CD14-positive monocyte (primary cell): ENCODE results near the gene STK32A. TPM values are rescaled to one million over a fixed set of nuclear protein-coding genes. Genes with fewer than 3 reads are reported as not detected.

Source experiments
- DNase-seq, 3 donors: peaks; one replicate each; pipeline ENCODE4 v3.0.0-alpha.2; 2011 to 2022
- H2AFZ ChIP-seq: 2 replicates; pipeline ENCODE4 v1.6.0; 2012; ENCODE audit warnings: mild to moderate bottlenecking, low read depth, low read length, inconsistent platforms; ENCODE audit not compliant: insufficient read depth, poor library complexity, severe bottlenecking
- H3K27ac ChIP-seq, 2 donors: 1 replicate in 1 of 2; 2 replicates in 1 of 2; pipeline ENCODE4 v1.5.1; 2012 to 2013; ENCODE audit warnings: low read length in 2 of 2, control low read depth in 1 of 2, inconsistent platforms in 1 of 2, low read depth in 1 of 2, mild to moderate bottlenecking in 1 of 2
- H3K27me3 ChIP-seq, 2 donors: one replicate each; pipeline versions ENCODE4 v1.6.0 to v1.6.1; 2011 to 2013; ENCODE audit warnings: low read length in 2 of 2; ENCODE audit not compliant: control insufficient read depth in 2 of 2, insufficient read depth in 2 of 2
- H3K36me3 ChIP-seq, 2 donors: replicated peaks in 1 of 2; 1 replicate in 1 of 2; 2 replicates in 1 of 2; pipeline versions ENCODE4 v1.5.1 to v1.6.1; 2012 to 2013; ENCODE audit warnings: low read length in 2 of 2, control low read depth in 1 of 2, inconsistent platforms in 1 of 2, mild to moderate bottlenecking in 1 of 2; ENCODE audit not compliant: insufficient read depth in 2 of 2, control insufficient read depth in 1 of 2
- H3K4me1 ChIP-seq, 2 donors: 1 replicate in 1 of 2; 2 replicates in 1 of 2; pipeline versions ENCODE4 v1.5.1 to v1.6.1; 2012 to 2013; ENCODE audit warnings: low read length in 2 of 2, control low read depth in 1 of 2, inconsistent platforms in 1 of 2, mild to moderate bottlenecking in 1 of 2, moderate library complexity in 1 of 2; ENCODE audit not compliant: insufficient read depth in 2 of 2, control insufficient read depth in 1 of 2
- H3K4me2 ChIP-seq: replicated peaks from 2 replicates; pipeline ENCODE3; 2012; ENCODE audit warnings: low read length, moderate library complexity, mild to moderate bottlenecking; ENCODE audit not compliant: poor library complexity, severe bottlenecking; ENCODE audit errors: extremely low read depth
- H3K4me3 ChIP-seq, 3 experiments: fragments of 200-600 bp in 1 of 3; sonication (generic) in 1 of 3; replicated peaks in 1 of 3; 1 replicate in 2 of 3; 2 replicates in 1 of 3; pipeline ENCODE4 v1.5.1; 2011 to 2013; ENCODE audit warnings: low read length in 3 of 3, mild to moderate bottlenecking in 3 of 3, control low read depth in 2 of 3, low read depth in 2 of 3, inconsistent platforms in 1 of 3, moderate library complexity in 1 of 3
- H3K79me2 ChIP-seq: 2 replicates; pipeline ENCODE4 v1.6.0; 2012; ENCODE audit warnings: mild to moderate bottlenecking, control low read depth, inconsistent platforms, low read length, moderate library complexity; ENCODE audit not compliant: insufficient read depth
- H3K9ac ChIP-seq: 2 replicates; pipeline ENCODE4 v1.6.0; 2017; ENCODE audit warnings: low read length, mild to moderate bottlenecking; ENCODE audit not compliant: insufficient read depth, poor library complexity, severe bottlenecking
- H3K9me3 ChIP-seq, 2 donors: replicated peaks in 1 of 2; 1 replicate in 1 of 2; 2 replicates in 1 of 2; pipeline versions ENCODE4 v1.5.1 to v1.6.1; 2012 to 2013; ENCODE audit warnings: low read length in 2 of 2, control low read depth in 1 of 2; ENCODE audit not compliant: control insufficient read depth in 1 of 2, insufficient read depth in 1 of 2
- H4K20me1 ChIP-seq: 2 replicates; pipeline ENCODE4 v1.6.0; 2012; ENCODE audit warnings: mild to moderate bottlenecking, low read length, control low read depth, moderate library complexity; ENCODE audit not compliant: insufficient read depth
- H3K27ac Mint-ChIP-seq, 7 donors: one replicate each; pipeline ENCODE4 v1.8.0; 2020; ENCODE audit warnings: mild to moderate bottlenecking in 7 of 7, mixed read lengths in 7 of 7, moderate library complexity in 6 of 7, inconsistent platforms in 2 of 7
- H3K27me3 Mint-ChIP-seq, 3 donors: one replicate each; pipeline ENCODE4 v1.8.0; 2021 to 2022; ENCODE audit warnings: low read depth in 3 of 3, mild to moderate bottlenecking in 3 of 3, mixed read lengths in 3 of 3, moderate library complexity in 3 of 3, inconsistent platforms in 1 of 3
- H3K36me3 Mint-ChIP-seq, 2 donors: one replicate each; pipeline ENCODE4 v1.8.0; 2020; ENCODE audit warnings: mixed read lengths in 2 of 2, inconsistent platforms in 1 of 2, mild to moderate bottlenecking in 1 of 2
- H3K4me1 Mint-ChIP-seq: one replicate; pipeline ENCODE4 v1.8.0; 2020; ENCODE audit warnings: mild to moderate bottlenecking, mixed read lengths
- H3K4me3 Mint-ChIP-seq, 2 donors: one replicate each; pipeline ENCODE4 v1.8.0; 2020; ENCODE audit warnings: mild to moderate bottlenecking in 2 of 2, mixed read lengths in 2 of 2, moderate library complexity in 1 of 2
- H3K9me3 Mint-ChIP-seq, 7 donors: one replicate each; pipeline ENCODE4 v1.8.0; 2020 to 2022; ENCODE audit warnings: mixed read lengths in 7 of 7, mild to moderate bottlenecking in 6 of 7, moderate library complexity in 6 of 7, inconsistent platforms in 2 of 7
- WGBS: methylation state at CpG from one replicate; pipeline ENCODE4 v1.1.5; 2013; ENCODE audit warnings: missing lambda C conversion rate; ENCODE audit not compliant: insufficient coverage; 5-methylcytosine and 5-hydroxymethylcytosine counted together
- intact Hi-C, 2 donors: fragments of 100-400 bp; cut with micrococcal nuclease; formaldehyde crosslinking; loops; one replicate each; pipeline versions ENCODE4 v1.15.0 to v1.15.1; 2023
- polyA plus RNA-seq, 3 donors: library from polyadenylated mRNA; depleted of rRNA in 1 of 3; unstranded in 2 of 3; stranded (reverse) in 1 of 3; fragments of 300-500 nt in 2 of 3; fragments of >200 nt in 1 of 3; fragmentation: Illumina TruSeq in 2 of 3; gene quantifications; 1 replicate in 2 of 3; 2 replicates in 1 of 3; pipeline ENCODE4 v1.2.3, GENCODE V29; 2012 to 2021
- TF ChIP-seq, protein P1 (sequence below): fragments of 200-600 bp; IDR thresholded peaks from one replicate; pipeline ENCODE4 v1.8.0; 2022; ENCODE audit warnings: antibody characterized with exemption, mild to moderate bottlenecking

Gene STK32A
- polyA plus RNA-seq, 3 donors, result not detected

DNA sequence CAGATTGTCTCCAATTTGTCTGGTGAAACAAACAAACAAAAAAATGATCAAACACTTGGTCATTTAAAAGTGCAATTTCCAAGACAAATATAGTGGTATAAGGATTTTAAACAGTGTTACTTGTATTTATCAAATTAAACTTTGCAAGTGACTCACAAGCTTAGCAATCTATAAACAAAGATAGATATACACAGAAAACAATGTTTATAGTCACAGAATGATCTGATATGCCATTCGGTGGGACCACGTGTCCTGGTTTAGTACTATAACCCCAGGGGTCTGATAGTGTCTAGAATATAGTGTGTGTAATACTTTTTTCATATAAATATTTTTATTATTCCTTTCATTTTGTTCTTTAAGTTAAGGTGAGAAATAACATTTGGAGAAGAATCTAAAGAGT is 183.8 kb downstream of the STK32A start:
- H3K27me3 Mint-ChIP-seq, result peaks cover 0 to 1% (median 0%) of the 10 kb centered on the region in 3 donors
- no CpG with 5 or more reads among the region's 2 CpGs for WGBS

DNA sequence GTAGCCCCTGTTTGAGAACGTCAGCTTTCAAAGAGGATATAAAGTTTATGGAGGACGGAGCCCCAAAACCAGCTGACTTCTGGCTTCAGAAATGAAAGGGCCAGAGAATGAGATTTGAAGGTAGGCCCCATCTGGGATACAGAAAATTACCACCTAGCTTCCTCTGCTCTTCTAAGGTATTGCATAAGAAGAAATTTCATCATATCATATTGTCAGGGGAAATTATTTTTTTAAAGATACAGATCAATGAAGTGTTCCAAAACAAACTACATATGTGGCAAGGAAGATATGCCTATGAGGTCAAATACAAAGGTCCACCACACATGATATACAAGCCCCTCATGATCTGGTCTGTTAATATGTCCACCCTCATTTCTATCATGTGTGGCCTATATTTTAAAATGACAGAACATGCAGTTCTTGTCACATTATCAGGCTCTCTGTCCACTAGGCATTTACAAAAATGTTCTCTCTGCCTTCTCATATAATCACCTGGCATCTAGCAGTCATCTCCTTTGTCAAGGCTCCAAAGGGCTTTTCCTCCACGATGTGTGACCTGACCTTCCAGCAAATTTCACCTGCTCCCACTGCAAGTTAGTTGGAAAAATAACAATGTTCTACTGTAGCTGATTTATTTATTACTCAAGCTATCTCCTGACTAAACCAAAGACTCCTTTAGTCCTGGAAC is 192.0 kb downstream of the STK32A start:
- no peak overlapping the region for H3K4me3 ChIP-seq
- H3K27me3 ChIP-seq, result no peaks in the 10 kb centered on the region
- H2AFZ ChIP-seq, result no peak overlapping the region
- H3K27ac Mint-ChIP-seq, result no peak overlapping the region
- H3K9me3 Mint-ChIP-seq, result peaks cover 0 to 2% (median 0%) of the 10 kb centered on the region in 7 donors
- no peak overlapping the region for H3K4me2 ChIP-seq
- H3K9ac ChIP-seq, result no peak overlapping the region
- H3K36me3 ChIP-seq, result no peaks in the 10 kb centered on the region
- no peak for DNase-seq
- H3K27ac ChIP-seq, result no peak overlapping the region
- H3K36me3 Mint-ChIP-seq, result no peaks in the 10 kb centered on the region
- no peaks in the 10 kb centered on the region for H3K4me1 ChIP-seq
- H3K27me3 Mint-ChIP-seq, result no peaks in the 10 kb centered on the region
- H3K79me2 ChIP-seq, result no peaks in the 10 kb centered on the region
- no CpG with 5 or more reads among the region's 3 CpGs for WGBS
- H3K4me1 Mint-ChIP-seq, result peaks cover 20% of the 10 kb centered on the region
- intact Hi-C loops, result no loop called here
- H4K20me1 ChIP-seq, result no peaks in the 10 kb centered on the region
- H3K9me3 ChIP-seq, result no peaks in the 10 kb centered on the region
- TF ChIP-seq, protein P1, sequence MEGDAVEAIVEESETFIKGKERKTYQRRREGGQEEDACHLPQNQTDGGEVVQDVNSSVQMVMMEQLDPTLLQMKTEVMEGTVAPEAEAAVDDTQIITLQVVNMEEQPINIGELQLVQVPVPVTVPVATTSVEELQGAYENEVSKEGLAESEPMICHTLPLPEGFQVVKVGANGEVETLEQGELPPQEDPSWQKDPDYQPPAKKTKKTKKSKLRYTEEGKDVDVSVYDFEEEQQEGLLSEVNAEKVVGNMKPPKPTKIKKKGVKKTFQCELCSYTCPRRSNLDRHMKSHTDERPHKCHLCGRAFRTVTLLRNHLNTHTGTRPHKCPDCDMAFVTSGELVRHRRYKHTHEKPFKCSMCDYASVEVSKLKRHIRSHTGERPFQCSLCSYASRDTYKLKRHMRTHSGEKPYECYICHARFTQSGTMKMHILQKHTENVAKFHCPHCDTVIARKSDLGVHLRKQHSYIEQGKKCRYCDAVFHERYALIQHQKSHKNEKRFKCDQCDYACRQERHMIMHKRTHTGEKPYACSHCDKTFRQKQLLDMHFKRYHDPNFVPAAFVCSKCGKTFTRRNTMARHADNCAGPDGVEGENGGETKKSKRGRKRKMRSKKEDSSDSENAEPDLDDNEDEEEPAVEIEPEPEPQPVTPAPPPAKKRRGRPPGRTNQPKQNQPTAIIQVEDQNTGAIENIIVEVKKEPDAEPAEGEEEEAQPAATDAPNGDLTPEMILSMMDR, result no peak
- no peak overlapping the region for H3K4me3 Mint-ChIP-seq

More for the DNA sequence above, 183.8 kb downstream of the STK32A start:
- Histone ChIP-seq H3K27me3 (no peaks in the 10 kb centered on the region), H4K20me1 (no peaks in the 10 kb centered on the region), H3K79me2 (no peaks in the 10 kb centered on the region), H3K27ac (no peak overlapping the region), H3K9me3 (no peaks in the 10 kb centered on the region), H3K4me3 (no peak overlapping the region), H2AFZ (no peak overlapping the region), H3K4me2 (no peak overlapping the region), H3K36me3 (no peaks in the 10 kb centered on the region), H3K9ac (no peak overlapping the region), H3K4me1 (no peaks in the 10 kb centered on the region)
- TF ChIP-seq, protein P1, result no peak
- peaks cover 0 to 2% (median 0%) of the 10 kb centered on the region in 7 donors for H3K9me3 Mint-ChIP-seq
- H3K27ac Mint-ChIP-seq, result no peak overlapping the region
- no peak overlapping the region for H3K4me3 Mint-ChIP-seq
- intact Hi-C loops, result no loop called here
- H3K4me1 Mint-ChIP-seq, result no peaks in the 10 kb centered on the region
- no peaks in the 10 kb centered on the region for H3K36me3 Mint-ChIP-seq
- no peak for DNase-seq
